Tibial nerve (tissue), 4 donors: ENCODE data around the gene GTF3C4.

Experiments used
- CTCF ChIP-seq, 5 experiments: fragments of 200-600 bp in 3 of 5; fragments of 450-650 bp in 2 of 5; sonication (generic) in 3 of 5; IDR thresholded peaks; one replicate each; pipeline ENCODE4 v1.5.1; 2016 to 2019; ENCODE audit warnings: antibody characterized with exemption in 5 of 5, mild to moderate bottlenecking in 3 of 5, moderate library complexity in 2 of 5
- EP300 ChIP-seq, 2 donors: sonication (generic); formaldehyde crosslinking; IDR thresholded peaks; one replicate each; pipeline ENCODE4 v1.6.1; 2017; ENCODE audit warnings: antibody characterized with exemption in 2 of 2, mild to moderate bottlenecking in 1 of 2
- POLR2A ChIP-seq, 2 donors: fragments of 450-650 bp; IDR thresholded peaks; one replicate each; pipeline ENCODE4 v1.6.1; 2017; ENCODE audit warnings: antibody characterized with exemption in 2 of 2, mild to moderate bottlenecking in 2 of 2, moderate library complexity in 2 of 2

GRCh38 chr9:132742821-132743311, 72.6 kb downstream of the GTF3C4 start:
- TF ChIP-seq CTCF (IDR thresholded peaks at IDR 0.05) (no peak), POLR2A (IDR thresholded peaks at IDR 0.05) (no peak), EP300 (IDR thresholded peaks at IDR 0.05) (no peak)
